Mammary epithelial cell (primary cell): ENCODE results near the gene COL19A1.

Experiments
- CTCF ChIP-seq, 2 donors: IDR thresholded peaks in 1 of 2; conservative IDR thresholded peaks in 1 of 2; 2 replicates each; pipeline ENCODE4 v1.5.1; 2011 to 2012; ENCODE audit warnings: inconsistent platforms in 2 of 2, low read length in 2 of 2, mild to moderate bottlenecking in 2 of 2, control low read depth in 1 of 2, low read depth in 1 of 2; ENCODE audit not compliant: insufficient read depth in 1 of 2; ENCODE audit errors: extremely low read depth in 1 of 2
- EZH2 ChIP-seq: IDR thresholded peaks from 2 replicates; pipeline ENCODE4 v1.6.1; 2012; ENCODE audit warnings: low read length, inconsistent platforms, borderline replicate concordance

DNA sequence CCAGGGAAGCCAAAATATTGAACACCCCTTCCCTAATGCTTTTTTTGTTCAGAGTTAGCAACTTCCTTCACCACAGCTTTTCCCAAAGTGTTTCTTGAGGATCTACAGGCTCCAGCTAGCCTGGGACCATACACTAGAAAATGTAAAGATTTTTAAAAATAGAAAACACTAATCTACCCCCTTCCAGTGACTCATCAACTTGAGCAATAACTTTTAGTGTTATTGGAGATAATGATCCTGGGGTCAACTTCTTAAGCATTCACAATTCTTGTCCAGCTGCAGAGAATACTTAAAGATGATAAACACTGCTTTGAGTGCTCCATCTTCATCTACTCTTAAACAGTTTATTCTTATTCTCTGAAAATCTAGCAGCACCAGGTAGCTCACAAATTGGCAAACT, 304.9 kb downstream of the COL19A1 start:
- TF ChIP-seq CTCF (conservative IDR thresholded peaks at IDR 0.05 in 1 of 2, IDR thresholded peaks at IDR 0.05 in 1 of 2; ENCODE audit: extremely low read depth in 1 of 2, insufficient read depth in 1 of 2, low read depth in 1 of 2, low read length in 2 of 2) (no peak), EZH2 (no peak)
